ENCODE measurements around the gene PALLD. TPM values are rescaled to one million over a fixed set of nuclear protein-coding genes. Genes with fewer than 3 reads are reported as not detected.

The PALLD gene
- total and polyA plus RNA-seq, 2 of the 13 experiments (the other 11 are each of a cell fraction or from before 2014, with no cell fraction given): 0.50 to 1.5 TPM

- TF ChIP-seq REST (IDR thresholded peaks at IDR 0.05; ENCODE audit: borderline replicate concordance in 1 of 2, low read depth in 1 of 2, low read length in 2 of 2): no peak
- TF ChIP-seq TOE1 (CRISPR knock-in tag; IDR thresholded peaks at IDR 0.05): no peak
- TF ChIP-seq PCBP2 (optimal IDR thresholded peaks at IDR 0.05; ENCODE audit: low read depth, low read length, poor library complexity, severe bottlenecking): no peak
- TF ChIP-seq RAD51 (IDR thresholded peaks at IDR 0.05; ENCODE audit: borderline replicate concordance): no peak
- no peak for TF ChIP-seq HOXD1 (CRISPR knock-in tag; IDR thresholded peaks at IDR 0.05)
- TF ChIP-seq POLR2G (IDR thresholded peaks at IDR 0.05; ENCODE audit: low read depth, low read length): peak; percentile 72
- no peak for TF ChIP-seq TSC22D2 (CRISPR knock-in tag; IDR thresholded peaks at IDR 0.05; ENCODE audit: borderline replicate concordance)
- TF ChIP-seq SKI (IDR thresholded peaks at IDR 0.05; ENCODE audit: partially characterized antibody): peak; percentile 16
- TF ChIP-seq NFE2L1 (CRISPR knock-in tag; IDR thresholded peaks at IDR 0.05; ENCODE audit: borderline replicate concordance): no peak
- no peak for TF ChIP-seq ZBTB3 (CRISPR knock-in tag; IDR thresholded peaks at IDR 0.05; ENCODE audit: borderline replicate concordance, low read depth)
- 0 out of 2 replicates have a peak, but pooled peaks have one; percentile 26 for TF ChIP-seq ZGPAT (CRISPR knock-in tag; IDR thresholded peaks at IDR 0.05)
- no peak for TF ChIP-seq ZSCAN30 (CRISPR knock-in tag; IDR thresholded peaks at IDR 0.05)
- TF ChIP-seq KDM5B (CRISPR knock-in tag; IDR thresholded peaks at IDR 0.05; ENCODE audit: borderline replicate concordance): peak; percentile 55; the same call in 1 of the 2 replicates
- TF ChIP-seq ZNF770 (CRISPR knock-in tag; IDR thresholded peaks at IDR 0.05): peak; percentile 79
- TF ChIP-seq ARNT2 (CRISPR knock-in tag; IDR thresholded peaks at IDR 0.05; ENCODE audit: low read depth): peak; percentile 70; the same call in 1 of the 2 replicates
- TF ChIP-seq ZNF687 (CRISPR knock-in tag; IDR thresholded peaks at IDR 0.05): peak; percentile 59; the same call in 1 of the 2 replicates
Measured at GRCh38 chr4:168831919-168832762, 335.3 kb downstream of the PALLD start (continued).
